Measurements from ENCODE around the gene FAIM.

The FAIM gene

GRCh38 chr3:138615462-138615861 lies 6.9 kb downstream of the FAIM start:
- H3K4me3 ChIP-seq (ENCODE audit: low read length) = no peak overlapping the region
- no peak for DNase-seq (ENCODE audit: low read depth)
- TF ChIP-seq, protein P1, sequence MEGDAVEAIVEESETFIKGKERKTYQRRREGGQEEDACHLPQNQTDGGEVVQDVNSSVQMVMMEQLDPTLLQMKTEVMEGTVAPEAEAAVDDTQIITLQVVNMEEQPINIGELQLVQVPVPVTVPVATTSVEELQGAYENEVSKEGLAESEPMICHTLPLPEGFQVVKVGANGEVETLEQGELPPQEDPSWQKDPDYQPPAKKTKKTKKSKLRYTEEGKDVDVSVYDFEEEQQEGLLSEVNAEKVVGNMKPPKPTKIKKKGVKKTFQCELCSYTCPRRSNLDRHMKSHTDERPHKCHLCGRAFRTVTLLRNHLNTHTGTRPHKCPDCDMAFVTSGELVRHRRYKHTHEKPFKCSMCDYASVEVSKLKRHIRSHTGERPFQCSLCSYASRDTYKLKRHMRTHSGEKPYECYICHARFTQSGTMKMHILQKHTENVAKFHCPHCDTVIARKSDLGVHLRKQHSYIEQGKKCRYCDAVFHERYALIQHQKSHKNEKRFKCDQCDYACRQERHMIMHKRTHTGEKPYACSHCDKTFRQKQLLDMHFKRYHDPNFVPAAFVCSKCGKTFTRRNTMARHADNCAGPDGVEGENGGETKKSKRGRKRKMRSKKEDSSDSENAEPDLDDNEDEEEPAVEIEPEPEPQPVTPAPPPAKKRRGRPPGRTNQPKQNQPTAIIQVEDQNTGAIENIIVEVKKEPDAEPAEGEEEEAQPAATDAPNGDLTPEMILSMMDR (conservative IDR thresholded peaks at IDR 0.05; ENCODE audit: low read depth, low read length) = no peak

DNA sequence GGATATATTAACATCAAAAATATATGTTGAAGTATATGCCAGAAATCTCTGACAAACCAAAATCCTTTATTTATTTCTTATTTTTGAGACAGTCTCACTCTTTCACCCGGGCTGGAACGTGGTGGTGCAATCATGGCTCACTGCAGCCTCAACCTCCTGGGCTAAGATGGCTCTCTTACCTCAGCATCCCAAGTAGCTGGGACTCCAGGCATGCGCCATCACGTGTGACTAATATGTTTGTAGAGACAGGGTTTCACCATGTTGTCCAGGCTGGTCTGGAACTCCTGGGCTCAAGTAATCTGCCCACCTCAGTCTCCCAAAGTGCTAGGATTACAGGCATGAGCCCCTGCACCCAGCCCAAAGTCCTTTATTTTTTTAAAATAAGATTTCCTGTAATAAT lies 11.9 kb downstream of the FAIM start:
- DNase-seq (ENCODE audit: low read depth) = no peak
- TF ChIP-seq, protein P1 (conservative IDR thresholded peaks at IDR 0.05; ENCODE audit: low read depth, low read length) = no peak
- H3K4me3 ChIP-seq (ENCODE audit: low read length) = no peak overlapping the region

DNA sequence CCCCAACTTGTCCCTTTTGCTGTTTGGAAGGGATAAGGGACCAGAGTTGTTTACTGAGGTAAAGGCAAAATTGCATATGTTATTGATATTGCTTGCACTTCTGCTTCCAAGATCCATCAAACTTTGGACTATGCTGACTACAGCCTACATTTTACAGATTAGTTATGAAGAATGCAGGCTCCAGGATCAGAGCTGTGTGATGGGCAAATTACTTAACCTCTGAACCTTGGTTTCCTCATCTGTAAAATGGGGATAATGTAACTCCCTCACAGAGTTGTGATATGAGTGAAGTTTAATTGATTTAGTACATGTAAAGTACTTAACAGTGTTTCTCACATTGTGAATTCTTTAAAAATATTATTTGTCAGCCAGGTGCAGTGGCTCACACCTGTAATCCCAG lies 15.9 kb downstream of the FAIM start:
- TF ChIP-seq, protein P1 (conservative IDR thresholded peaks at IDR 0.05; ENCODE audit: low read depth, low read length) = no peak
- no peak overlapping the region for H3K4me3 ChIP-seq (ENCODE audit: low read length)
- no peak for DNase-seq (ENCODE audit: low read depth)

DNA sequence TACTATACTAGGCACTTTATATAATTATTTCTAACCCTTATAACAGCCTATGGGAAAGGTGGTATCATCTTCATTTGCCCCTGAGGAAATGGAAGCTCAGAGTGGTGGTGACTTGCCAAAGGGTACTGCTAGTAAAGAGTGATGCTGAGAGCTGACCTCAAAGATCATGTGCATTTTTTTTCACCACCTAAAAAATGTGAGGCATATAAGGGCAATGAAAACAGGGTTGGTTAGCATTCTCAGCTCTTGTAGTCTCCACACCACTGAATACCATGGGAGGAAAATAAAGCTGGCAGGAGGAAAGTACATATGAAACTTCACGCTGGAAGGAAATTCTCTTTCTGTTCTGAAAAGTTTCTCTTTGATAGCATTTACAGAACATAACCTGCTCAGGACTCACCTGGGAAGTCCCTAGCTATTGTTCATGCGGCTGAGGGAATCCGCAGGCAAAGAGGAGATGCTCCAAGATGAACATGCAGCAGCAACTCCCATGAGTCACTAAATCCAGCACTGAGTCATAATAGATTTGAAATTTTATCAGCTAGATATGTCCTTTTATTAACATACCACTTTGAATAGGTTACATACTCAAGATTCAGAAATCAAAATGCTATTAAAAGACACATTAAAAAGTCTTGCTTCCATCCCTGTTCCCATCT lies 17.3 kb downstream of the FAIM start:
- DNase-seq (ENCODE audit: low read depth) = peak; percentile 7

DNA sequence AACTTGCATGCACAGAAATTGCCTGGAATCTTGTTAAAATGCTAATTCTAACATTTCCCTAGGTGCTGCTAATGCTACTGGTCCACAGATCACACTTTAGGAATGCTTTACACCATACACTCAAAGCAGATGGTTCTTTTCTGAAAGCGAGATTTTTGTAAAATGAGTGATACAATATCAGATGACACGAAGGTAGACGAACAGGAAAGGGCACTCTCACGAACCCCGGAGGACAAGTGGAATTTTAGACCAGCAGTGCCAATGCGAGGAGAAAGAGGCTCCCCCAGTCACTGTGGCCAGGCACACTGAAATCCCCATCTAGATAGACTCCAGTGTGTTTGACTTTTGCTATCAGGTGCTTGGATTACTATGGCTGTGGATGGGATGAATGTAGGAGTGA lies 21.0 kb downstream of the FAIM start:
- TF ChIP-seq, protein P1 (conservative IDR thresholded peaks at IDR 0.05; ENCODE audit: low read depth, low read length) = no peak
- no peak overlapping the region for H3K4me3 ChIP-seq (ENCODE audit: low read length)
- no peak for DNase-seq (ENCODE audit: low read depth)

More for the DNA sequence above, 17.3 kb downstream of the FAIM start:
- TF ChIP-seq, protein P1 (conservative IDR thresholded peaks at IDR 0.05; ENCODE audit: low read depth, low read length) = no peak
- no peak overlapping the region for H3K4me3 ChIP-seq (ENCODE audit: low read length)

GRCh38 chr3:138638641-138639040 lies 30.1 kb downstream of the FAIM start:
- DNase-seq (ENCODE audit: low read depth) = no peak
- TF ChIP-seq, protein P1 (conservative IDR thresholded peaks at IDR 0.05; ENCODE audit: low read depth, low read length) = no peak
- no peak overlapping the region for H3K4me3 ChIP-seq (ENCODE audit: low read length)

- DNase-seq (ENCODE audit: low read depth) = no peak
- H3K4me3 ChIP-seq (ENCODE audit: low read length) = no peak overlapping the region
- TF ChIP-seq, protein P1 (conservative IDR thresholded peaks at IDR 0.05; ENCODE audit: low read depth, low read length) = no peak
Observed at GRCh38 chr3:138640537-138640936, 32.0 kb downstream of the FAIM start.

All from retinal pigment epithelial cell (primary cell).